GM23248 (cell line): Measurements from ENCODE around the gene PSMD6. TPM values are rescaled to one million over a fixed set of nuclear protein-coding genes. Genes with fewer than 3 reads are reported as not detected.

ENCODE experiments used
- DNase-seq: peaks from one replicate; pipeline ENCODE4 v3.0.0-alpha.2; 2015
- H2AFZ ChIP-seq: fragments of 200-600 bp; sonication (generic); 2 replicates; pipeline ENCODE4 v1.6.1; 2016; ENCODE audit warnings: antibody characterized with exemption
- H3F3A ChIP-seq: fragments of 200-600 bp; sonication (generic); 2 replicates; pipeline ENCODE4 v1.6.1; 2016; ENCODE audit warnings: mild to moderate bottlenecking, antibody characterized with exemption, mixed run types; ENCODE audit not compliant: insufficient read depth
- H3K27ac ChIP-seq: fragments of 200-600 bp; sonication (generic); 2 replicates; pipeline ENCODE4 v1.5.1; 2016; ENCODE audit warnings: mild to moderate bottlenecking
- H3K27me3 ChIP-seq: fragments of 200-600 bp; sonication (generic); replicated peaks from 2 replicates; pipeline ENCODE4 v1.6.1; 2016; ENCODE audit warnings: mild to moderate bottlenecking; ENCODE audit not compliant: insufficient read depth
- H3K36me3 ChIP-seq: fragments of 200-600 bp; sonication (generic); 2 replicates; pipeline ENCODE4 v1.6.1; 2016; ENCODE audit warnings: low read depth, mild to moderate bottlenecking
- H3K4me1 ChIP-seq: fragments of 200-600 bp; sonication (generic); 2 replicates; pipeline ENCODE4 v1.6.1; 2016; ENCODE audit warnings: mild to moderate bottlenecking; ENCODE audit not compliant: insufficient read depth
- H3K4me2 ChIP-seq: fragments of 200-600 bp; sonication (generic); one replicate; pipeline ENCODE4 v1.6.1; 2016; ENCODE audit warnings: mild to moderate bottlenecking; ENCODE audit not compliant: unreplicated experiment
- H3K4me3 ChIP-seq: fragments of 200-600 bp; sonication (generic); 2 replicates; pipeline ENCODE4 v1.5.1; 2016; ENCODE audit warnings: mild to moderate bottlenecking
- H3K79me2 ChIP-seq: fragments of 200-600 bp; sonication (generic); 2 replicates; pipeline ENCODE4 v1.6.1; 2016; ENCODE audit warnings: mild to moderate bottlenecking; ENCODE audit not compliant: insufficient read depth
- H3K9ac ChIP-seq: fragments of 200-600 bp; sonication (generic); 2 replicates; pipeline ENCODE4 v1.6.1; 2016; ENCODE audit warnings: mild to moderate bottlenecking
- H3K9me2 ChIP-seq: fragments of 200-600 bp; sonication (generic); 2 replicates; pipeline ENCODE4 v1.6.1; 2016; ENCODE audit warnings: mixed run types, mild to moderate bottlenecking, moderate library complexity; ENCODE audit not compliant: insufficient read depth
- H3K9me3 ChIP-seq: fragments of 200-600 bp; sonication (generic); one replicate; pipeline ENCODE4 v1.6.1; 2017; ENCODE audit warnings: low read depth
- H4K20me1 ChIP-seq: fragments of 200-600 bp; sonication (generic); 2 replicates; pipeline ENCODE4 v1.6.0; 2016; ENCODE audit not compliant: insufficient read depth
- EZH2 ChIP-seq: fragments of 200-600 bp; sonication (generic); IDR thresholded peaks from 2 replicates; pipeline ENCODE4 v1.6.1; 2018; ENCODE audit warnings: antibody characterized with exemption, mild to moderate bottlenecking; ENCODE audit not compliant: insufficient read depth, poor library complexity, severe bottlenecking
- EZH2phosphoT487 ChIP-seq: fragments of 200-600 bp; sonication (generic); IDR thresholded peaks from 2 replicates; pipeline ENCODE4 v1.6.1; 2018; ENCODE audit warnings: antibody characterized with exemption, moderate library complexity, mild to moderate bottlenecking, low read depth; ENCODE audit not compliant: insufficient read depth
- WGBS, 2 experiments: methylation state at CpG; one replicate each; pipeline ENCODE4 v1.1.6; 2015 to 2017; ENCODE audit warnings: low lambda C conversion rate in 2 of 2, low coverage in 1 of 2; ENCODE audit errors: missing lambda C conversion rate in 2 of 2; 5-methylcytosine and 5-hydroxymethylcytosine counted together
- in situ Hi-C: fragments of 300-500 bp; cut with MboI; formaldehyde crosslinking; loops from 2 replicates; pipeline ENCODE4 v1.15.0; 2020
- polyA plus RNA-seq: library from polyadenylated mRNA; unstranded; fragments of >200 nt; fragmentation: Nextera tagmentation; extraction: Ambion mirVana; gene quantifications from 2 replicates; pipeline ENCODE4 v1.2.1, GENCODE V29; 2016
- total RNA-seq: library from RNA; depleted of rRNA; stranded (reverse); fragments of >200 nt; shearing (Covaris generic); gene quantifications from 2 replicates; pipeline ENCODE4 v1.2.3, GENCODE V29; 2014

PSMD6 gene
- total and polyA plus RNA-seq, 2 experiments from 2014 or later = 79.5 to 126 TPM

DNA sequence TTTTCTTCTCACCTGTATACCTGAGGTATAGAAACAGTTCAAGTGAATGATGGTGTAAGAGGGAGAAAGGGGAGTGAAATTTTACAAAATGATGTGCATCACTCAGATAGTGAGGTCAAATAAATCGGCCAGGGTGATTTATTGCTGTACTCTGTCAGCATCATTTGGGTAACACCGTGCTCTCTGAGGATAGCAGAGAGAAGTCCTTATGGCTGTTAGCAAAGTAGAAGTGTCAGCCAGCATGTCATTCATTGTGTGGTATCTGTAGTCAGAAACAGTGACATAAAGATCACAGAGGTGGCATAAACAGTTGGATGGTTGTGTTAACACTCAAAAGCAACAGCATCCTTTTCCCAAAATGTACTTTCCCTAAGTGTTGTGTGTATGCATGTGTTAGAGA lies 53.4 kb downstream of the PSMD6 start:
- H3K9me2 ChIP-seq = no peaks in the 10 kb centered on the region
- H4K20me1 ChIP-seq = no peaks in the 10 kb centered on the region
- no peak for DNase-seq
- no peak overlapping the region for H3K9ac ChIP-seq
- no peaks in the 10 kb centered on the region for H3K36me3 ChIP-seq
- no peaks in the 10 kb centered on the region for H3K9me3 ChIP-seq
- peaks cover 62% of the 10 kb centered on the region for H3K4me1 ChIP-seq
- peaks cover 96% of the 10 kb centered on the region for H3K79me2 ChIP-seq
- H3K4me3 ChIP-seq = no peak overlapping the region
- peak overlapping the region; percentile 61 for H3K4me2 ChIP-seq
- no peak overlapping the region for H2AFZ ChIP-seq
- WGBS, 2 experiments = 25 to 48% methylated on average over 2 of the region's 2 CpGs
- TF ChIP-seq EZH2phosphoT487 = no peak
- in situ Hi-C loops = no loop called here
- no peaks in the 10 kb centered on the region for H3K27me3 ChIP-seq
- H3K27ac ChIP-seq = no peak overlapping the region
- peaks cover 55% of the 10 kb centered on the region for H3F3A ChIP-seq

- Histone ChIP-seq H3K9me2 (no peaks in the 10 kb centered on the region), H3K4me2 (peak overlapping the region; percentile 16), H3K36me3 (no peaks in the 10 kb centered on the region), H4K20me1 (no peaks in the 10 kb centered on the region), H3K27me3 (no peaks in the 10 kb centered on the region), H3K9me3 (no peaks in the 10 kb centered on the region), H3K79me2 (peaks cover 94% of the 10 kb centered on the region), H3K27ac (peak overlapping the region; percentile 33), H3F3A (peaks cover 55% of the 10 kb centered on the region), H2AFZ (no peak overlapping the region), H3K4me3 (peak overlapping the region; percentile 25), H3K9ac (peak overlapping the region; percentile 5; the same call in 1 of the 2 replicates), H3K4me1 (peaks cover 71% of the 10 kb centered on the region)
- DNase-seq = peak; percentile 52
- WGBS, 2 experiments = 51 to 60% methylated on average over 3 of the region's 3 CpGs
- in situ Hi-C loops = no loop called here
- no peak for TF ChIP-seq EZH2phosphoT487
- no peak for TF ChIP-seq EZH2
Observed at GRCh38 chr3:63968612-63969350, 54.5 kb downstream of the PSMD6 start.

DNA sequence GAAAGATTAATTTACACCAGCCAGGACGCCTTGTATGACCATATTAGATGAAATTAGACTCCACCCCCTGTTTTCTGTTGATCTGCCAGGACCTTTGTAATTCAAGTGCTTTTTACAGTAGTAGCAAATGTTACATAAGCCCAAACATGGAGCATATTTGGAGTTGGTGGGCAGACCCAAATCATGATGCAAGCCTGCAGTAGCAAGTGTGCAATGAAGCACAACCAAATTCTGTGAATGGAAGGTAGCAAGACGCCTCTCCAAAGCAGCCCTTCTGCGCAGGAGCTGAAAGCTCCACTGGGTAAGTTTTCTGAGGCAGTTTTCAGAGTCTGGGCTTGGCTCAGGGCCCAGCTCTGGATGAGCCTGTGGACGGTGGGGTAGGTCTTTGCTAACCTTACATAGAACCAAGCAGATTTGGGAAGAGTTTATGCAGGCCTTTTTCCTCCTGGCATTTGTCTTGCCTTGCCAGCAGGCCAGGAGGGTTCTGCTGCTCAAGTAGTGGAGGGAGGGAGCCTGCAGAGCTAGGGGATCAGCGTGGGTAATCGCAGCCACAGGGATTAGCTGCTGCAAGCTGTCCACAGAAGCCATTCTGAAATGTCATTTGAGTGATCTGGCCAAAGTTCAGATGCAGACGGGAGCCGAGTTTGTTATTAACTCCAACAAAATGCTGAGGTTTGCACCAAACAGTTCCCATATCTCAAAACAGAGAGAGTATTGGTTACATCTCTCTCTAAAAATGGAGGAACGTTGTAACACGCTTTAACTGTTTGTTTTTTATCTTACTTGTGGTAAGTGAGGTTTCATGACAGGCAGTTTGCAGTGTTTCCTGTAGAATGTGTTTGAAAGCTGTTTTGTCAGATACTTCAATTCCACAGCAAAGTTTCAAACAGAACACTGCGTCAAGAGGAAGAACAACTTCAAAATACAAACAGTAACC lies 55.4 kb downstream of the PSMD6 start:
- H3K4me2 ChIP-seq = peak overlapping the region; percentile 16
- H3K4me3 ChIP-seq = peak overlapping the region; percentile 25; the same call in 1 of the 2 replicates
- no peaks in the 10 kb centered on the region for H3K36me3 ChIP-seq
- in situ Hi-C loops = no loop called here
- WGBS, 2 experiments = 16 to 20% methylated on average over 11 of the region's 11 CpGs
- TF ChIP-seq EZH2phosphoT487 (no peak), EZH2 (no peak)
- peaks cover 94% of the 10 kb centered on the region for H3K79me2 ChIP-seq
- no peaks in the 10 kb centered on the region for H3K9me3 ChIP-seq
- H3F3A ChIP-seq = peaks cover 53% of the 10 kb centered on the region
- peak overlapping the region; percentile 5; the same call in 1 of the 2 replicates for H3K9ac ChIP-seq
- H3K27me3 ChIP-seq = no peaks in the 10 kb centered on the region
- peaks cover 65% of the 10 kb centered on the region for H3K4me1 ChIP-seq
- H2AFZ ChIP-seq = no peak overlapping the region
- no peaks in the 10 kb centered on the region for H4K20me1 ChIP-seq
- peak overlapping the region; percentile 33 for H3K27ac ChIP-seq
- no peaks in the 10 kb centered on the region for H3K9me2 ChIP-seq
- peak; percentile 48 for DNase-seq

GRCh38 chr3:63966871-63967270 lies 56.4 kb downstream of the PSMD6 start:
- peaks cover 97% of the 10 kb centered on the region for H3K79me2 ChIP-seq
- no peaks in the 10 kb centered on the region for H4K20me1 ChIP-seq
- in situ Hi-C loops = no loop called here

More at GRCh38 chr3:63966871-63967270, 56.4 kb downstream of the PSMD6 start:
- Histone ChIP-seq H3K4me3 (no peak overlapping the region), H3K4me2 (no peak overlapping the region), H3K9me3 (no peaks in the 10 kb centered on the region), H3F3A (peaks cover 42% of the 10 kb centered on the region), H3K9ac (no peak overlapping the region), H3K36me3 (no peaks in the 10 kb centered on the region), H3K27me3 (no peaks in the 10 kb centered on the region), H3K27ac (no peak overlapping the region), H2AFZ (no peak overlapping the region), H3K4me1 (peaks cover 54% of the 10 kb centered on the region), H3K9me2 (no peaks in the 10 kb centered on the region)
- WGBS, 2 experiments = 87 to 91% methylated on average over 1 of the region's 1 CpG
- DNase-seq = no peak
- TF ChIP-seq EZH2phosphoT487 (no peak), EZH2 (no peak)
